Activated CD8-positive, alpha-beta memory T cell treated with anti-CD3 and anti-CD28 coated beads, Interleukin-2, amount 50 U/mL, for 1 hour (primary cell): ENCODE measurements around the gene CLUH.
"Not testable (repeated sequence)": the region's sequence is repeated elsewhere in the genome, so short reads cannot be mapped to it uniquely, and the experiment has no call there.

Source experiments
- DNase-seq: peaks from one replicate; pipeline ENCODE4 v3.0.0-alpha.2; 2020; ENCODE audit errors: extremely low read depth

The CLUH gene

DNA sequence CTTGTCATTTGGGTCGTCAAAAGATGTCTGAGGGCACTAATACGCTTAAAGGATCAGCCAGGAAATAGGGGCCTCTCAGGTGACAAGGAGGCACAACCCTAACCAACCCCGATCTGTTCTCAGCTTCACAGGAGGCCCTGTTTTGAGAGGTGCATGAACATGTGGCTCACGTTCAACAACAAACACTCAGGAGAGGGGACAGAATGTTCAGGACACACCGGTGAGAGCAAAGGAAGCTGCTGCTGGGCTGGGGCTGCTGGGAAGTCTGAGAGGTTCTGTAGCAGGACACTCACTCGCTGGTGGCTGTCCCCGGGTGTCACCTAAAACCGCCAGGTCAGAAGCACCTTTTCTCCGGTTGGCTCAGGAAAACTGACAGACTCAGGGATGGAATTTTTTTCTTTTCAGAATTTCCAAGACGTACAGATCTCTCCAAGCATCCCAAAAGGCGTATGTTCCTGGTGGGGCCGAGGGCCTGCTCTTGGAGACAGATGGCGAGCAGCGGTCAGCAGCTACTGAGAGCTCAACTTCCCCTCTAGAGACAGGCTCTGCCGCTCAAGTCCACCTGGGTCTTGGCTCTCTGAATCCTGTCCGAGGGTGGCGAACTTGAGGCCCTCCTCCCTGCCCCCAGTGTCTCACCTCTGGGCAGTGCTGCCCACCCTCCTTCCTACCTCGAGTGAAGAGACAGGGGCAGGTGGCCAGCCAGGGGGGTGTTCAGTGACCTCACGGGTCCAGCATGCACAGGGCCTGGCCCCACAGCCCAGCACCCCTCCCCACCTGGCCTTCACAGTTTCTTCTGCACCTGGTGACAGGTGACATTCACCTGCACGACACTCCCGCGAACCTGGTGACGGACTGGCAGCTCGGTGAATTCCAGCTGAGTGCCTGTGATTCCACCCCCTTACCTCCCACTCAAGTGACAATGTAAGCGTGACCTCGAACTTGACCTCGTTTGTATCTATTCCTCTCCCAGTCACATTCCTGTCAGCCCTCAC, 22.9 kb downstream of the CLUH start:
- DNase-seq: no peak

DNA sequence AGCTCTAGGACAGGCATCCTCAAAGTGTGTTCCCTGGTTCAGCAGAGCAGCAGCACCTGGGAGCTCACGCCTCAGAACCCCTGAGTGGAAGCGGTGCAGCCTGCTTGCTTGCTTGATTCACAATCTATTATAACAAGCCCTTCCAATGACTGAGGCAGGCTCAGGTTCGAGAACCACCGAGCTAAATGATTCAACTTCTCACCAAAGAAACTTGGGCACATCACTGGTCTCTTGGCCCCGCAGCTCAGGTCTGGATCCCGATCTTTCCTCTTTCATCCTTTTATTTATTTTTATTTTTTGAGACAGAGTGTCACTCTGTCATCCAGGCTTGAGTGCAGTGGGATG, 24.5 kb downstream of the CLUH start:
- no peak for DNase-seq

DNA sequence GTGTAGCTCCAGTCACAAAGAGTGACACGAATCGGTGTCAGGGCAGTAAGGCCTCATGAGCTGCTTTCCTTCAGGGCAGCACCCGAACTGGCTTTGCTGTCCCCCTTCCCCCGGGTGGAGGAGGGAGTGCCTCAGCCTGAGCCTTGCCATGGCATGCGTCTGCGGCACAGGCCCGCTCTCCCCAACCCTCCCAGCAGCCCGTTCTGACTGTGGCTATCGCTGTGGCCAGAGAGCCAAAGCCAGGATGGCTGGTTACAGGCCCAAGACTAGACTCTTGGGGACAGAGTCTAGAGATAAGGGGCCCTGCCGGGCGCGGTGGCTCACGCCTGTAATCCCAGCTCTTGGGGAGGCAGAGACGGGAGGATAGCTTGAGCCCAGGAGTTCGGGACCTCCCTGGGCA, 25.9 kb downstream of the CLUH start:
- DNase-seq: no peak

DNA sequence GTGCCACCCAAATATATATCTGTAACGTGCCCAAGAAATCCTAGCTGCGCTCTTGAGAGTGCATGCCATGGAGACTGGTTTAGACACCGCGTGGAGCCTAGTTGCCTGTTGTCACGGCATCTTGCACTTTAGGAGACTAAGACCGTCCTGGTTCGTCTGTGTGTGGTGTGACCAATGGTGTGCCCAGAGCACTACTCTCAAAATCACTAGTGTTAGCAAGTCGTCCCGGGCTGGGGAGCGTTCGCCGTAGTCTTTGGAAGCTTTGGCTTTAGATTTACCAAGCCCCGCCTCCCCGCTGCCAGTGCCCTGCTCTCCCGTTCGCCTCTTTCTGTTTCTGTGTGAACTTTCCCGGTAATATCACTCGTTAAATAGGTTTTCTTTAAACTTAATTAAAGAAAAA, 27.0 kb downstream of the CLUH start:
- no peak for DNase-seq

DNA sequence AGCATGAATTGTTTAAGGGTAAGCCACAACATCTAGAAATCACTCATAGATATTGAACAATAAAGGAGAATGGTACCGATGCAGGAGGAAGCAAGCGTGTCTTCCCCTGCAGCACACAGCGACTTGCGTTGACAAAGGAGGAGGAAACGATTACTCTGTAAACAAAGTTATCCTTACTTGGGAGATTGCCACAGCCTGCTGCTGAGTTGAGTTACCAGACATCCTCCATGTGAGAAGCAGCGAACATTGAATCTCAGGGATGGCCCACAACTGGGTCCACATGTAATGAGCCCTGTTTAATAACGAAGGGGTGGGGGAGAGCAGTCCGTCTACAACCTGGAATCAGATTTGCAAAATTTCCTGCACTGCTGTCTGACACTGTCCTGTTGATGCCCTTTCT, 27.7 kb downstream of the CLUH start:
- DNase-seq: no peak

DNA sequence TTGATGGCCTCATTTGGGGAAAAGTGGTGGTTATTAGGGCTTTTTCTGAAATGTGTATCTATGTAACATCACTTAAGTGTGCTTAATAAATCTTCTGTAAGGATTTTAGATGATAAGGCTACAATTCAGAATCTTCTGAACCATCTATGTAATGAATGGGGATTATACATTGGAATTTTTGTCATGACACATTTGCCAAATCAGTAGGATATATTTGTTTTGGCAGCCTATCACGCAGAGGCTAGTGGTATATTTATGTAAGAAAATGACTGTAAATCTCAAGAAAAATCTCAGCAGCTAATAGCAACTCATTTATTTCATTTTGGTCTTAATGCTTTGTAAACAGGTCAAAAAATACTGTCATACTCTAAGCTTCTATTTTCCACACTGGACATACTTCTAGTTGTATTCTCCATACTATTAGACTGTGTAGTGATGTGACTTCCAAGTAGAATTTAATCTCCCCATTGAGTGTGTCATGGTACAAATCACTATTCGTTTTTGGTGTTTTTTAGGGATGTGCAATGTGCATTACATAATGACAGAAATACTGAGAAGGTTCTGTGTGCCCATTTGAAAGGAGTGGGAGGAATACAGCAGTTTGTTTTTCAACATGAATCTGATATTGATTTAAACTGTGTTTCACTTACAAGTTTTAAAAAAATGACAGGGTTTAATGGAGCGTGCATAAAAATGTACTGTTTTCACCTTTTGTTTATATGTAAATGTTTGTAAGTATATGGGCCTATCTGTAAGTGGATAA, 29.2 kb downstream of the CLUH start:
- no peak for DNase-seq

DNA sequence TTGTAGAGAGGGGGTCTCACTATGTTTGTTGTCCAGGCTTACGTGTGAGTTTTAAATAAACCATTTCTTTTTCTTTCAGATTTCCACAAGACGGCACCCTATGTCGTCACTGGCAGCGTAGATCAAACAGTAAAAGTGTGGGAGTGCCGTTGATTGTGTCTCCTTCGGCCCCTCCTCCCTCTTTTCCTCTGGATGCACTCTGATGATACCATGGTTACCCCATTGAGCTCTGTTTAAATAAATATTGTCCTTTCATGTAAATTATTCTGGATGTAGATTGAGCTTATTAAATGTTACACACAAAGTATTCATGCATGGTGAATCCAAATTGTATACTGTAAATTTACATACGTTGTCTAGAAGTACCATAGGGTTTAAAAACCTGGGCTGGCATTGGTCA, 29.9 kb downstream of the CLUH start:
- DNase-seq: no peak

DNA sequence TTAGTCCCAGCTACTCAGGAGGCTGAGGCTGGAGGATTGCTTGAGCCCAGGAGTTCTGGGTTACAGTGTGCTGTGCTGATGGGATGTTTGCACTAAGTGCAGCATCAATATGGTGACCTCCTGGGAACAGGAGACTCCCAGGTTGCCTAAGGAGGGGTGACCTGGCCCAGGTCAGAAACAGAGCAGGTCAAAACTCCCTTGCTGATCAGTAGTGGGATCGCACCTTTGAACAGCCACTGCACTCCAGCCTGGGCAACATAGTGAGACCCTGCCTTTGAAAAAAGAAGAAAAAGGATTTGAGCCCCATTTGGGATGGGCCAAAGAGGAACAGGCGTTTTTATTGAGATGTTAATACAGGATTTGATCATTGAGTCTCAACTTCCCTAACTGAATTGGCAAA, 30.6 kb downstream of the CLUH start:
- DNase-seq: no peak

DNA sequence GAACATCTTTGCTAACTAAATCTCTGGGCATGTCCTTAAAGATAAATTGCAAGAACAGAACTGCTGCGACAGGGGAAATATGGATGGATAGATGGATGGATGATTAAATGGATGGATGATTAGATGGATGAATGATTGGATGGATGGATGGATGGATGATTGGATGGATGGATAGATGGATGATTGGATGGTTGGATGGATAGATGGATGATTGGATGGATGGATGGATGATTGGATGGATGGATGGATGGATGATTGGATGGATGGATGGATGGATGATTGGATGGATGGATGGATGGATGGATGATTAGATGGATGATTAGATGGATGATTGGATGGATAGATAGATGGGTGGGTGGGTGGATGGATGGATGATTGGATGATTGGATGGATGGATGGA, 32.3 kb downstream of the CLUH start:
- not testable (repeated sequence) for DNase-seq

DNA sequence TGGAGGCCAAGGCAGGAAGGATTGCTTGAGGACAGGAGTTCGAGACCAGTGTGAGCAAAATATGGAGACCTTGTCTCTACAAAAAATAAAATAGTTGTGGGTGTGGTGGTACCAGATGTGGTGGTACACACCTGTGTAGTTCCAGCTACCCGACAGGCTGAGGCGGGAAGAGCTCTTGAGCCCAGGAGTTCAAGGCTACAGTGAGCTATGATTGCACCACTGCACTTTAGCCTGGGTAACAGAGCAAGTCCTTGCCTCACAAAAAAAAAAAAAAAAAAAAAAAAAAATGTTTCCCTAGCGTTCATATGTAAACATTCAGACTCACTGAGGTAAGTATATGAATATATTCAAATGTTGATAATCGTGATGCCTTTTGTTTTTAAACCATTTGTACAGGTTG, 39.5 kb downstream of the CLUH start:
- DNase-seq: no peak

DNA sequence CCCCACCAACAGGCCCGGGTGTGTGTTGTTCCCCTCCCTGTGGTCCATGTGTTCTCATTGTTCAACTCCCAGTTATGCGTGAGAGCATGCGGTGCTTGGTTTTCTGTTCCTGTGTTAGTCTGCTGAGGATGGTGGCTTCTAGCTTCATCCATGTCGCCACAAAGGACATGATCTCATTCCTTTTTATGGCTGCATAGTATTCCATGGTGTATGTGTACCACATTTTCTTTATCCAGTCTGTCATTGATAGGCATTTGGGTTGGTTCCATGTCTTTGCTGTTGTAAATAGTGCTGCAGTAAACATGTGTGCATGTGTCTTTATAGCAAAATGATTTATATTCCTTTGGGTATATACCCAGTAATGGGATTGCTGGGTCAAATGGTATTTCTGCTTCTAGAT, 51.2 kb downstream of the CLUH start:
- DNase-seq: not testable (repeated sequence)

DNA sequence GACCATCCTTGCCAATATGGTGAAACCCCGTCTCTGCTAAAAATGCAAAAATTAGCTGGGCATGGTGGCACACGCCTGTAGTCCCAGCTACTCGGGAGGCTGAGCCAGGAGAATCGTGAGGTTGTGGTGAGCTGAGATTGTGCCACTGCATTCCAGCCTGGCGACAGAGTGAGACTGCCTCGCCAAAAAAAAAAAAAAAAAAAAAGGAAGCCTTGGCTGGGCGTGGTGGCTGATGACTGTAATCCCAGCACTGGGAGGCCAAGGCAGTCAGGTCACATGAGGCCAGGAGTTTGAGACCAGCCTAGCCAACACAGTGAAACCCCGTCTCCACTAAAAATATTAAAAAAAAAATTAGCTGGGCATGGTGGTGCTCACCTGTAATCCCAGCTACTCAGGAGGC, 52.2 kb downstream of the CLUH start:
- not testable (repeated sequence) for DNase-seq

DNA sequence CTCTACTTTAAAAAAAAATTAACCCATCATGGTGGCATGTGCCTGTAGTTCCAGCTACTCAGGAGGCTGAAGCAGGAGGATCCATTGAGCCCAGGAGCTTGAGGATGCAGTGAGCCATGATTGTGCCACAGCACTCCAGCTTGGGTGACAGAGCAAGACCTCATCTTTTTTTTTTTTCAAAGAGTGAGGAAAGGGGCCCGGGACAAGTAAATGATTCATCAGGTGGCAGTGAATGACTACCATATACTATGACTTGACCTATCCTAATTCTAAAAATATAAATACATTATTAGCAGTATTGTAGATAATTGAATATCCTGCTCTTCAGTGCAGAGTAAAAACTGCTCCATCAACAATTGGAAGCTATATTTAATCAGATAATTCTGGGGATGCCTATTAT, 55.3 kb downstream of the CLUH start:
- no peak for DNase-seq

DNA sequence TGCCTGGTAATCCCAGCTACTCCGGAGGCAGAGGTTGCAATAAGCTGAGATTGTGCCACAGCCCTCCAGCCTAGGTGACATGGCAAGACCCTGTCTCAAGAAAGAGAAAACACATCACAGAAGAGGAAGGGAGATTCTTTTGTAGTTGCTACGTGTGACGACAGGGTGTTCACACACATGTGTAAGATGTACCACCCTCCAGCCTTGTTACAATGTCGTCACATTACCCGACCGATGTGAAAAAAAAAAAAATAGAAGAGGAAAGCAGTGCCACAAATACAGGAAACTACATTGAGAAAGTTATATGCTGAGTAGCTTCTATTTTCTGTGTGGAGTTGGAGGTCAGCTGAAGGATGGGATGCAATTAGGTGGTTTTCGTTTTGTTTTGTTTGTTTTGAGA, 56.0 kb downstream of the CLUH start:
- DNase-seq: no peak

DNA sequence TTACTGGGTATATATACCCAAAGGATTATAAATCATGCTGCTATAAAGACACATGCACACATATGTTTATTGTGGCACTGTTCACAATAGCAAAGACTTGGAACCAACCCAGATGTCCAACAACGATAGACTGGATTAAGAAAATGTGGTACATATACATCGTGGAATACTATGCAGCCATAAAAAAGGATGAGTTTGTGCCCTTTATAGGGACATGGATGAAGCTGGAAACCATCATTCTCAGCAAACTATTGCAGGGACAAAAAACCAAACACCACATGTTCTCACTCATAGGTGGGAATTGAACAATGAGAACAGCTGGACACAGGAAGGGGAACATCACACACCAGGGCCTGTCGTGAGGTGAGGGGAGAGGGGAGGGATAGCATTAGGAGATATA, 58.7 kb downstream of the CLUH start:
- not testable (repeated sequence) for DNase-seq

DNA sequence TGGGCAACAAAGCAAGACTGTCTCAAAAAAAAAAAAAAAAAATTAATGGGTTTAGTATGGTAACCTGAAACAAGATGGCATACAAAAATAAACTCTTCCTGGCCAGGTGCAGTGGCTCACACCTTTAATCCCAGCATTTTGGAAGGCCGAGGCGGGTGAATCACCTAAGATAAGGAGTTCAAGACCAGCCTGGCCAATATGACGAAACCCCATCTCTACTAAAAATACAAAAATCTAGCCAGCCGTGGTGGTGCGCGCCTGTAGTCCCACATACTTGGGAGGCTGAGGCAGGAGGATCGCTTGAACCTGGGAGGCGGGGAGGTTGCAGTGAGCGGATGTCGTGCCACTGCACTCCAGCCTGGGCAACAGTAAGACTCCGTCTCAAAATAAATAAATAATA, 62.4 kb downstream of the CLUH start:
- DNase-seq: no peak

DNA sequence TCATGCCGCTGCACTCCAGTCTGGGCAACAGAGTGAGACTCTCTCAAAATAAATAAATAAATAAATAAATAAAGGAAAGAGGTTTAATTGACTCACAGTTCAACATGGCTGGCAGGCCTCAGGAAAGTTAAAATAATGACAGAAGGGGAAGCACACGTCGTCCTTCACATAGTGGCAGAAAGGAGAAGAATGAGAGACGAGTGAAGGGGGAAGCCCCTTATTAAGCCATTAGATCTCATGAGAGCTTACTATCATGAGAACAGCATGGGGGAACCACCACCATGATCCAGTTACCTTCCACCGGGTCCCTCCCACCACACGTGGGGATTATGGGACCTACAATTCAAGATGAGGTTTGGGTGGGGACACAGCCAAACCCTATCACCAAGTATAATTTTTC, 63.6 kb downstream of the CLUH start:
- no peak for DNase-seq

DNA sequence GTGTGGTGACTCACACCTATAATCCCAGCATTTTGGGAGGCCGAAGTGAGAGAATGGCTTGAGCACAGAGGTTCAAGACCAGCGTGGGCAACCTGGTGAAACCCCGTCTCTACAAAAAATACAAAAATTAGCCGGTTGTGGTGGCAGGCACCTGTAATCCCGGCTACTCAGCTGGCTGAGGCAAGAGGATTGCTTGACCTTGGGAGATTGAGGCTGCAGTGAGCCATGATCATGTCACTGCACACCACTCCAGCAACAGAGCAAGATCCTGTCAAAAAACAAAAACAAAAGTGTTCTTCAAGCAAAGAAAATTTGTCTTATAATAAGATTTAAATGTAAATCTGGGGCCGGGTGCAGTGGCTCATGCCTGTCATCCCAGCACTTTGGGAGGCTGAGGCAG, 66.6 kb downstream of the CLUH start:
- DNase-seq: no peak
